GM18526 (cell line): ENCODE results near the gene RAB20.

ENCODE experiments used
- POLR2A ChIP-seq: IDR thresholded peaks from 3 replicates; pipeline ENCODE4 v1.6.1; 2011; ENCODE audit not compliant: insufficient read length; ENCODE audit errors: extremely low read depth

Gene RAB20

GRCh38 chr13:110561344-110562035 is at the start of gene RAB20:
Gene RAB20, minus strand, starts transcription at chr13:110561722. Its CDS starts 203 bp downstream, at chr13:110561519.
- no peak for TF ChIP-seq POLR2A

- TF ChIP-seq POLR2A = no peak
Measured at GRCh38 chr13:110610955-110611595, 49.6 kb upstream of the RAB20 start.

- TF ChIP-seq POLR2A = no peak
Measured at GRCh38 chr13:110607675-110608224, 46.2 kb upstream of the RAB20 start.

GRCh38 chr13:110605132-110605531 is 43.6 kb upstream of the RAB20 start:
- no peak for TF ChIP-seq POLR2A

GRCh38 chr13:110600980-110601379 is 39.5 kb upstream of the RAB20 start:
- TF ChIP-seq POLR2A = no peak

GRCh38 chr13:110600261-110600819 is 38.8 kb upstream of the RAB20 start:
- no peak for TF ChIP-seq POLR2A

GRCh38 chr13:110597041-110597689 is 35.6 kb upstream of the RAB20 start:
- no peak for TF ChIP-seq POLR2A

GRCh38 chr13:110593430-110594130 is 32.1 kb upstream of the RAB20 start:
- TF ChIP-seq POLR2A = no peak

- TF ChIP-seq POLR2A = no peak
Measured at GRCh38 chr13:110592665-110593064, 31.1 kb upstream of the RAB20 start.

- TF ChIP-seq POLR2A = no peak
Measured at GRCh38 chr13:110590577-110590976, 29.1 kb upstream of the RAB20 start.

GRCh38 chr13:110589793-110590390 is 28.4 kb upstream of the RAB20 start:
- no peak for TF ChIP-seq POLR2A

- no peak for TF ChIP-seq POLR2A
Measured at GRCh38 chr13:110583178-110583865, 21.8 kb upstream of the RAB20 start.

GRCh38 chr13:110582421-110582954 is 21.0 kb upstream of the RAB20 start:
- TF ChIP-seq POLR2A = no peak
